ENCODE data around the gene LRRC9.

LRRC9 gene

DNA sequence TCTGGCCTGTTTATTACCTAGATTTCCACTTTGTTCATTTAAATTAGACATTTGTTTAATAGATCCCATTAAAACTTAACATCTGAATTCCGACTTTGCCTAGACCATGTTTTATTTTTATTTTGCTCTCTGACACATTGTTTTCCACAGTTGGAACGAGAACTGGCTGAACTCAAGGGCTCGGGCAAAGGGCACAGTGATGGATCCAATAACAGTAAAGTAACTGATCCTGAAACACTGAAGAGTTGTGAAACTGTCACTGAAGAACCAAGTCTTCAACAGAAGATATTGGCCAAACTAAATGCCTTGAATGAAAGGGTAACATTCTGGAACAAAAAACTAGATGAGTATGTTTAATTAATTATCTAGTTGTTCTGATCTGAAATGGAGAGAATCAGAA lies 39.7 kb downstream of the LRRC9 start:
- TF ChIP-seq, protein P1, sequence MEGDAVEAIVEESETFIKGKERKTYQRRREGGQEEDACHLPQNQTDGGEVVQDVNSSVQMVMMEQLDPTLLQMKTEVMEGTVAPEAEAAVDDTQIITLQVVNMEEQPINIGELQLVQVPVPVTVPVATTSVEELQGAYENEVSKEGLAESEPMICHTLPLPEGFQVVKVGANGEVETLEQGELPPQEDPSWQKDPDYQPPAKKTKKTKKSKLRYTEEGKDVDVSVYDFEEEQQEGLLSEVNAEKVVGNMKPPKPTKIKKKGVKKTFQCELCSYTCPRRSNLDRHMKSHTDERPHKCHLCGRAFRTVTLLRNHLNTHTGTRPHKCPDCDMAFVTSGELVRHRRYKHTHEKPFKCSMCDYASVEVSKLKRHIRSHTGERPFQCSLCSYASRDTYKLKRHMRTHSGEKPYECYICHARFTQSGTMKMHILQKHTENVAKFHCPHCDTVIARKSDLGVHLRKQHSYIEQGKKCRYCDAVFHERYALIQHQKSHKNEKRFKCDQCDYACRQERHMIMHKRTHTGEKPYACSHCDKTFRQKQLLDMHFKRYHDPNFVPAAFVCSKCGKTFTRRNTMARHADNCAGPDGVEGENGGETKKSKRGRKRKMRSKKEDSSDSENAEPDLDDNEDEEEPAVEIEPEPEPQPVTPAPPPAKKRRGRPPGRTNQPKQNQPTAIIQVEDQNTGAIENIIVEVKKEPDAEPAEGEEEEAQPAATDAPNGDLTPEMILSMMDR (conservative IDR thresholded peaks at IDR 0.05), result no peak
- TF ChIP-seq ZFX (IDR thresholded peaks at IDR 0.05), result no peak

DNA sequence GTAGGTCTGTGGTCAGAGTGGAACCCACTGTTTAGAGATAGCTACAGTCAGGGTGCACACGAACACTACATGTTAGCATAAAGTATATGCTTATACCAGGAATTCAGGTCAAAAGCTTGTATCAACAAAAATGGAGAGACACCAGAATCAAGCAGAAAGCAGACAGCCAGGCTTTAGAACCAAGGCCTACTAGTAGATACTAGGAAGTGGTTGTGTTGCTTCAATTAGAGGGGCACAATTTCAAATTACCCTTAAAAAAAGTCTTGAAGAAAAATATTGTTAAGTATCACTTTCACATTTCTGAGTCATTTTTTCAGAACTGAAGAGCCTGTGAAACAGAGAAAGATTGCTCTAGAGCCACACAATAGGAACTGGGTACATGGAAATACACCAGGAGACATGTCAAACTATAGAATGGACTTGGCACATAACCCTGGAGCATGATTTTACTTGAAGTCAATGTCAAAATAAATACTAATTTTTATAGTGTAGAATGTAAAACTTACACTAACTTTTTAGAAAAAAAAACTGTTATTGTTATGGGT lies 41.6 kb downstream of the LRRC9 start:
- H3K27ac ChIP-seq, result no peak overlapping the region
- TF ChIP-seq ZFX (IDR thresholded peaks at IDR 0.05), result no peak
- TF ChIP-seq, protein P1 (conservative IDR thresholded peaks at IDR 0.05), result no peak

More for the DNA sequence above, 39.7 kb downstream of the LRRC9 start:
- H3K27ac ChIP-seq, result no peak overlapping the region

DNA sequence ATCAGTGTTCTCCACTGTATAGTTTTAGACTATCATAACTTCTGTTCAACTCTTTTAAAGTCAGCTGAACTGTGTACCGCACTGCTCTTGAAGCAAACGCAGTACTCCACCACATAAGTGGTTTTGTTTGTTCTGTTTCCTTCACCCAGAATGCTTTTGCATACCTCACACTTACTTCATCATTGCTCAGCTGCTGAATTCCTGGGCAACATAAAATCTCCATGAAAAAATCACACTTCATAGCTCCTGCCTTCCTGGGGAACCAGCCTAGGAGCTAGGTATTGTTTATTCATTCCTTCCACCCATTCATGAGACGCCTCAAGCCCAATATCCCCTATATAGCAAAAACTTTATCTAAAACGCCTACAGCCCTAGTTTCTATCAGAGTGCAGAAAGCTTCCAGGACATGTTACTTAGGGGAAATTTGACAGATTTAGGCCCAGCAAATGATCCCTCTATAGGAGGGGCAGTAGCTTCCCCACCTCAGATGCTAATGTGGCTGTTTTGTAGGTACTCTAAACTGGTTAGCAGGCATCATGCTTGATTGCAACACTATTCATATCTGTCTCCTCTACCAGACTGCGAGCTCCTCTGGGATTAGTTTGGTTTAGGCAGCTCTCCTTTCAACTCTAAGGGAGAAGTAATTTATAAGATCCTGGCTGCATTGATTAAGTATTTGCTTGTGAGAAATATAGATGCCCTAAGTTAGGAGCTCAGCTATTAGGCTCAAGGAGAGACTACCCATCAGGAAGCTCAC lies 44.5 kb downstream of the LRRC9 start:
- H3K27ac ChIP-seq, result no peak overlapping the region; the same call in 1 of the 2 replicates
- TF ChIP-seq, protein P1 (conservative IDR thresholded peaks at IDR 0.05), result no peak
- no peak for TF ChIP-seq ZFX (IDR thresholded peaks at IDR 0.05)

DNA sequence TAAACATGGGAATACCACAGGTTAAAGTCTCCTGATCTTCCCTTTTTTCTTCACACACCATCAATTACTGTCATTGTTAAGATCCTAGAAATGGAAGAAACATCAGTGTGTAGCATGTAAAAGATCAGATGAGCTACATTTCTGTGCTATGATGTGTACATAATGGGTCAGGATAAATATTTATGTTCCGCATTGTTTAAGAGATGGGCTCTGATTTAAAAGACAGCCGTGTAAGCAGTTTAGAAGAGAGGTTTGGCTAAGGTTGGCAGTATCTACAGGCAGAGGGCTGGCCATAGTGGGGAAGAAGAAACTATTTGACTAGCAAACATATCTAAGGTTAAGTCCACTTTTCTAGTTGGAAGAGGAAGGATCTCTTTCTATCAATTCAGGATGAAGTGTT lies 49.4 kb downstream of the LRRC9 start:
- no peak overlapping the region for H3K27ac ChIP-seq
- TF ChIP-seq ZFX (IDR thresholded peaks at IDR 0.05), result no peak
- TF ChIP-seq, protein P1 (conservative IDR thresholded peaks at IDR 0.05), result no peak

DNA sequence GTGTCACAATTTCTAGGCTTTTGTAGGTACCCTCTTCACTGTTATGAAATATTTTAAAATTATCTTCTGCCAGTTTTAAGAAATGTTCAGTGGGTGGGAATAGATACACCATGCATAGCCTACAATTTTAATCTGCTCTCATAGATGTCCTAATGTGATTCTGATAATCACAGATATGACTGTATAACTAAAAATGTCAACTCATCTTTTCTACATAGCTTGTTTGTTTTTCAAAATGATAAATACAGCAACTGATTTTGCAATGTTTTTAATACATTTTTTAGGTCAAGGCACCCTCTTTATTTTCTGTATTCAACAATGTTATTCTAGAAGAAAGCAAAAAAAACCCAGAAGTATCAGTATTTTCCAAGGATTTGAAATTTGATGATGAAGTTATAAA lies 61.6 kb downstream of the LRRC9 start:
- no peak overlapping the region for H3K27ac ChIP-seq
- TF ChIP-seq, protein P1 (conservative IDR thresholded peaks at IDR 0.05), result no peak
- TF ChIP-seq ZFX (IDR thresholded peaks at IDR 0.05), result no peak

DNA sequence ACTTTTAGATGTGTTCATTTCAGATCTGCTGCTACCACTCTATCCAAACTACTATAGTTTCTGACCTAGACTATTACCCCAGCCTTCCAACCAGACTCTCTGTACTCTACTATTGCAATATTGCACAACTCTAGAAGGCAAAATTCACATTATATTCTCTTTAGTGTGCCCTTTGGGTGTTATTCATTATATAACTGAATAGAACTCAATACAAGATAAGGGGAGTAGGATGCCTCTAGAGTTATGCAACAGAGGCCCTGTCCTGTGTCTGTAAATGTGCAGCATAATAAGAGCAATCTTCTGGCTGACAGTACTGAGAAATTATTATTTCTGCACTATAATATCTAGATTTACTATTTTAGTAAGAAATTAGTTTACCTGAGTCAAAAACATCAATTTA lies 63.1 kb downstream of the LRRC9 start:
- H3K27ac ChIP-seq, result no peak overlapping the region
- TF ChIP-seq, protein P1 (conservative IDR thresholded peaks at IDR 0.05), result no peak
- no peak for TF ChIP-seq ZFX (IDR thresholded peaks at IDR 0.05)

DNA sequence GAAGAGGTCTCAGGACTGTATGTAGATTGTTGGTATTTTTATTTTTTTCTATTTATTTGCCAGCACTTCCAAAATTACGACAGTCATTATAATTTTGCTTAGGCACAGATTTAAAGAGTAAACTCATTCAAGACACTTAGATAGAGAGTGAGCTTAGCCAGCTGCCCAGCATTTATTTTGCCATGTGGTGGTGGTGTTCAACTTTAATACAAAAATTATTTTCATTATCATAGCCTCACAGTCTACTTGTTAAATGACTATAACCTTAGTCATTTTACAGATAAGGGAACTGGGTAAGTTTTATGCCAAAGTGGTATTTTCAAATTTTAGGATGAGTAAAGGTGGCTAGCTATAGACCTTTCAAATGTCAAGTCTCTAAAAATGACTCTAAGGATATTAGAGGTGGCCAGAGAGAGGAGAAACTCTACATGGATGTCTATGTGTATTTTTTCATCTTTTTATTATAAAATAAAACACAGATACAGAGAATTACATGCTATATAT lies 66.7 kb downstream of the LRRC9 start:
- TF ChIP-seq ZFX (IDR thresholded peaks at IDR 0.05), result no peak
- TF ChIP-seq, protein P1 (conservative IDR thresholded peaks at IDR 0.05), result no peak
- no peak overlapping the region for H3K27ac ChIP-seq
